Sigmoid colon (tissue), 4 donors: ENCODE results near the gene NEURL1B.

Source experiments
- POLR2AphosphoS5 ChIP-seq, 4 donors: sonication (generic); formaldehyde crosslinking; IDR thresholded peaks; one replicate each; pipeline ENCODE4 v1.6.1; 2017; ENCODE audit warnings: antibody characterized with exemption in 4 of 4
- TF ChIP-seq, protein P1 (sequence below), 4 experiments: fragments of 450-650 bp in 3 of 4; fragments of 200-600 bp in 1 of 4; IDR thresholded peaks; one replicate each; pipeline ENCODE4 v1.5.1; 2016 to 2019; ENCODE audit warnings: antibody characterized with exemption in 4 of 4, mild to moderate bottlenecking in 3 of 4, moderate library complexity in 2 of 4

DNA sequence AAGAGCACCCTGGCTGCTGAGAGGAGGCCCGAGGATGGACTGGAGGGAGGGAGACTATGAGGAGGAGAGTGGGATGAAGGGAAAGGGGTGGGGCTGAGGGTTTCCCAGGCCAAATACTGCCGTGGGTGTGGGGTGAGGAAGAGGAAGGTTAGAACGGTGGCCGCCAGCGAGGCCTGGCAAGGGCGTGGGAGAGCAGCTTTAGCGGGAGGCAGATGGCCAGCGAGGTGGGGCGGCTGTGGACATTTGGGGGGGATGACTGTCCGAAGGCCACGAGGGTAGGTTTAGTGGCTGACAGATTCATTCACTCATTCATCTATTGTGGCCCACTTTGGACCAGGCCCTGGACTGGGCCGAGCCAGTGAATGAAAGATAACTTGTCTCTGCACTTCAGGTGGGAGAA is 47.8 kb upstream of the NEURL1B start:
- TF ChIP-seq, protein P1, sequence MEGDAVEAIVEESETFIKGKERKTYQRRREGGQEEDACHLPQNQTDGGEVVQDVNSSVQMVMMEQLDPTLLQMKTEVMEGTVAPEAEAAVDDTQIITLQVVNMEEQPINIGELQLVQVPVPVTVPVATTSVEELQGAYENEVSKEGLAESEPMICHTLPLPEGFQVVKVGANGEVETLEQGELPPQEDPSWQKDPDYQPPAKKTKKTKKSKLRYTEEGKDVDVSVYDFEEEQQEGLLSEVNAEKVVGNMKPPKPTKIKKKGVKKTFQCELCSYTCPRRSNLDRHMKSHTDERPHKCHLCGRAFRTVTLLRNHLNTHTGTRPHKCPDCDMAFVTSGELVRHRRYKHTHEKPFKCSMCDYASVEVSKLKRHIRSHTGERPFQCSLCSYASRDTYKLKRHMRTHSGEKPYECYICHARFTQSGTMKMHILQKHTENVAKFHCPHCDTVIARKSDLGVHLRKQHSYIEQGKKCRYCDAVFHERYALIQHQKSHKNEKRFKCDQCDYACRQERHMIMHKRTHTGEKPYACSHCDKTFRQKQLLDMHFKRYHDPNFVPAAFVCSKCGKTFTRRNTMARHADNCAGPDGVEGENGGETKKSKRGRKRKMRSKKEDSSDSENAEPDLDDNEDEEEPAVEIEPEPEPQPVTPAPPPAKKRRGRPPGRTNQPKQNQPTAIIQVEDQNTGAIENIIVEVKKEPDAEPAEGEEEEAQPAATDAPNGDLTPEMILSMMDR (IDR thresholded peaks at IDR 0.05): no peak
- TF ChIP-seq POLR2AphosphoS5 (IDR thresholded peaks at IDR 0.05): no peak
